Right lung (tissue), 5 donors: Measurements from ENCODE around the gene MINDY3. TPM values are rescaled to one million over a fixed set of nuclear protein-coding genes. Genes with fewer than 3 reads are reported as not detected.

ENCODE experiments used
- DNase-seq, 2 donors: peaks; one replicate each; pipeline ENCODE4 v3.0.0-alpha.2; 2013
- polyA plus RNA-seq, 5 donors: library from polyadenylated mRNA; unstranded; fragments of 120-200 nt; gene quantifications; one replicate each; pipeline versions ENCODE4 v1.2.1 to v1.2.3, GENCODE V29; 2013; ENCODE audit warnings: inconsistent platforms in 1 of 5, low replicate concordance in 1 of 5; ENCODE audit not compliant: insufficient read length in 5 of 5, insufficient read depth in 1 of 5

Gene MINDY3
- polyA plus RNA-seq, 5 donors, result 34.3 to 61.6 (median 50.7) TPM

DNA sequence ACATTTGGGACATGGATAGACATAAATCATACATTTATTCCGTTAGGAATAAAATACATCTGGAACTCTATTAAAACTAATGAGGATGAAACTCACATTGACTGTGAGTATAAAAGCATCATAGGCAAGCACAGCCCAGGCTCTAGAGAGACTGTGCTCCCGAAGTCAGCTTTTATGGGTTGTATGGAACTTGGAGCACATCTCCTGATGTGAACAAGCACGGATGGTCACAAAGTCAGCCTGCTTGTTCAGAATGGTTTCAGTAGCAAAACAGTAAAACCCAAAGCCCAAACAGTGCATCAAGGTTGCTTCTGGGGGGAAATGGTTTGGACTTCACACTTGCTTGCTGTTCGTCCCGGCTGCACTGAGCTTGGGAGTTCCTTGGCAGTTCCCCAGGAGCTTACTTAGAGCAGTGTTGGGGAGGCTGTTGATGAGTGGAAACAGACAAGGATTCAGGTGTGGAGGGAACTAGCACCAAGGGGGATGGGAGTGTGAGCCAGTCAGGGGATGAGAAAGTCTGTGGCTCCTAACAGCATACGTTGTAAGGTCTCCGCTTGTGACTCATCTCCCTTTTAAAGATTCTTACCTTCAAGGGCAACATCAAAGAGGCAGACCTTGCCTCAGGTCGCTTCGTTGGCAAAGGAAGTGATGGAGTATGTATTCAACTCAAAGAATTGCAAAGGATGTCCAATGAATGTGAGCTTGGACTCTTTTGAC lies 120.9 kb downstream of the MINDY3 start:
- DNase-seq, result peak in 1 of 2 donors; percentile 40

DNA sequence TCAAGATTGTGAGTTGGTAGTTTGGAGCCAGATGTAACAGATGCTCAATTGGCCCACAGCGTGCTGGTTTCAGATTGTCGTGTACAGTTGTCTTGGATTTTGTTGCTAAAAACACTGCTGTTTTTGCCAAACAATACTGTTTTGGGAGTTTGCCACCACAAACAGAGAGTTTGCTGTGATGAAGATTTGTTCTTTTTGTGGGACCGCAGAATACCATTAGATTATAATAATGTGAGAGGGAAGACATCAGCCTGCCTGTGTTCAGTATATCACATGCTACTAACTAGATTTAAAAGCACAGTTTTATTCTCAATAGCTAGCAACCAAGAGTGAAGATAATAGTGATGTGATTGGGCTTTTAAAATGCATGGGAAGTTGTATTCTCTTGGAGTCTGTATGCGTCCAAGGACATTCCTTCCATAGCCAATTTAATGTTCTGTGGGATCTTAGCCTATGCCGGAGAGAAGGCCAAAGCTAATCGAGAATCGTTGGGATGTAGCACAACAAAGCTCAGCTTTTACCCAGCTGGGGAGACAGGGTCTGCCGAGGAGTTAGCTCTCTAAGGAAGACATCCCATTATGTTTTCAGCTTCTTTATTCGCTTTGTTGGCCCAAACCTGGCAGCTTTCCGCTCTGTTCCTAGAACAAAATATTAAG lies 121.9 kb downstream of the MINDY3 start:
- peak; percentile 97 to 98 for DNase-seq

DNA sequence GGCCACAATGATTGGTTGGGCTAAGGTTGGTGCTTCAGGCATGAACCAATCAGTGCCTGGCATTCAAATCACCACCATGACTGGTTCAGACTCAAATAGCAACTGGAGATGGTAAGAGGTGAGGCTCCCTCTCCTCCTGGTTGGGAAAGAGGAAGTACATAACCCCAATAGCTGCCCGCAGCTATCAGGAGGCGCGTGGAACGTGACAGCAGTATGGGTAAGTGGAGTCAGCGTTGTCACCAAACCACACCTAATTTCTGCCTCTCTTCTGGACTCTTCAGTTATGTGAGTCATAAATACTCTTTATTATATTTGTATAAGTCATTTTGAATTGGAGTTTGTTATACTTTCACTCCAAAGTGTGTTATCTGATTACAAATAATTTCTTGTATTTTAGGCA lies 122.7 kb downstream of the MINDY3 start:
- peak; percentile 50 to 57 for DNase-seq

- DNase-seq, result peak; percentile 92 to 94
Observed at GRCh38 chr10:15735763-15736162, 124.5 kb downstream of the MINDY3 start.

GRCh38 chr10:15730341-15730740 lies 130.0 kb downstream of the MINDY3 start:
- no peak for DNase-seq

DNA sequence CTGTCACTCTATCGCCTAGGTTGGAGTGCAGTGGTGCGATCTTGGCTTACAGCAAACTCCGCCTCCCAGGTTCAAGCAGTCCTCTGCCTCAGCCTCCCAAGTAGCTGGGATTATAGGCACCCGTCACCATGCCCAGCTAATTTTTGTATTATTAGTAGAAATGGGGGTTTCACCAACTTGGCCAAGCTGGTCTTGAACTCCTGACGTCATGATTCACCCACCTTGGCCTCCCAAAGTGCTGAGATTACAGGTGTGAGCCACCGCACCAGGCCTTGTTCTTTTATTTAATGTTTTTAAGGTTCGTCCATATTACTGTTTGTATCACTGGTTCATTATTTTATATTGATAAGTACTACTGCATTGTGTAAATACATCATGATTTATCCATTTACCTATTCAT lies 130.4 kb downstream of the MINDY3 start:
- DNase-seq, result no peak

Other genes starting within 250 kb of the MINDY3 start
- 10 to 100 TPM; 42.0 to 88.6 (median 67.3) TPM for gene ITGA8, start 140.6 kb downstream of the MINDY3 start, polyA plus RNA-seq